Activated T-cell treated with anti-CD3 and anti-CD28 coated beads for 48 hours (primary cell): Measurements from ENCODE around the gene PRKRA.
A peak's percentile ranks its signal among the peaks of the same experiment; 100 is the strongest.
"Not testable (repeated sequence)": the region's sequence is repeated elsewhere in the genome, so short reads cannot be mapped to it uniquely, and the experiment has no call there.

Experiments used
- DNase-seq: peaks from one replicate; pipeline ENCODE4 v3.0.0-alpha.2; 2020; ENCODE audit warnings: low read depth

The PRKRA gene

DNA sequence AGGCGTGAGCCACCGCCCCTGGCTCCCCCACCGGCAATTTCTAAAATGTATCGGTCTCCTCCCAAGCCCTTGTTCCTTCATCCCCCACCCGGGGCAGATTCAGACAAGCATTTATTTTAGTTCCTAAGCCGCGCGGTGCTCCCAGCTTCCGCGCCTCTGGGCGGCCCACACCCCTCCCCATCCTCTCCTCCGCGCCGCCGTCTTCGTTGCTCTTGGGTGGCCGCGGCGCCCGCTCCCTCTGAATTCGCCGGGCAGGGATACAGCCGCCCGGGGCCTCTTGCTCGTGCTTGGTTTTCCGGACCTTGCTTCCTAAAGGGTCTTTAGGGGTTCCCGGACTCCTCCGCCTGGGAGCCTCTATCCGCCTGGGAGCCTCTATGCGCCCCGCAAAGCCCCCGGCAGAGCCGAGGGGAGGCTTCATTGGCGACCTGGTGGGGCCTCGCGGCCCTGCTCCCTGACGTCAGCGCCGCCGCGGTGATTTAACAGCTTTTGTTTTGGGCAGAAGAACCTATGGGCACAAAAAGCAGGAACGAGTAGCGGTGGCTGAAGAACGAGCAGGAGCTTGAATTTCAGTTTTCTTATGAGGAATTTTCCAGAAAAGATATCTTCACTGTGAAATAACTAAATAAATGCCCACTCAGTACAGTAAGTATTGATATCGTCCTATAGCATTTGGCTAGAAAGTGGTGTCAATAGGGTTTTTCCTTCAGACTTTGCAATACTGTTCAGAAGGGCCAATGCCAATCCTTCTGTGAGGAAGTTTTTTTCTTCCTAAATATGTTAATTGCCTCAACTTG lies 37.3 kb downstream of the PRKRA start:
- peak; percentile 74 for DNase-seq

GRCh38 chr2:178412453-178412852 lies 38.5 kb downstream of the PRKRA start:
- not testable (repeated sequence) for DNase-seq

GRCh38 chr2:178412047-178412446 lies 38.9 kb downstream of the PRKRA start:
- no peak for DNase-seq

GRCh38 chr2:178409261-178409660 lies 41.7 kb downstream of the PRKRA start:
- DNase-seq, result no peak

DNA sequence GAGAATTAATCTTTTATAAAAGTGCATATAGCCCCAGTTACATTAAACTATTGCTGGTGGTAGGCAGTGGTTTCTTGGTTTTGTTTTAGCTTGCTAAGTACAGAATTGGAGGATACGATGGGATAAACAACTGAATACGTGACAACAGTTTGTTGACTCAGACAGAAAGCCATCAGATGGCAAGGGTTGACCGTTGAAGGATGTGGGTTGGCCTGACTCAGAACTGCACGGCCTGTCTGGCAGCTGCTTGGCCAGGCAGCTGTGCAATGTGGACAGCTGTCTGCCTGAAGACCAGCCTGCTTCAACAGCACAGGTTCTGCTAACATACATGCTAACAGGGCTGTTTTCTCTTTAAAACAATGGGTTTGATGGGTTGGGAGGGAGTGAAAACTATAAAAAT lies 46.6 kb downstream of the PRKRA start:
- DNase-seq, result peak; percentile 3

- no peak for DNase-seq
Measured at GRCh38 chr2:178403671-178404306, 47.2 kb downstream of the PRKRA start.

GRCh38 chr2:178401994-178402437 lies 49.0 kb downstream of the PRKRA start:
- DNase-seq, result no peak

DNA sequence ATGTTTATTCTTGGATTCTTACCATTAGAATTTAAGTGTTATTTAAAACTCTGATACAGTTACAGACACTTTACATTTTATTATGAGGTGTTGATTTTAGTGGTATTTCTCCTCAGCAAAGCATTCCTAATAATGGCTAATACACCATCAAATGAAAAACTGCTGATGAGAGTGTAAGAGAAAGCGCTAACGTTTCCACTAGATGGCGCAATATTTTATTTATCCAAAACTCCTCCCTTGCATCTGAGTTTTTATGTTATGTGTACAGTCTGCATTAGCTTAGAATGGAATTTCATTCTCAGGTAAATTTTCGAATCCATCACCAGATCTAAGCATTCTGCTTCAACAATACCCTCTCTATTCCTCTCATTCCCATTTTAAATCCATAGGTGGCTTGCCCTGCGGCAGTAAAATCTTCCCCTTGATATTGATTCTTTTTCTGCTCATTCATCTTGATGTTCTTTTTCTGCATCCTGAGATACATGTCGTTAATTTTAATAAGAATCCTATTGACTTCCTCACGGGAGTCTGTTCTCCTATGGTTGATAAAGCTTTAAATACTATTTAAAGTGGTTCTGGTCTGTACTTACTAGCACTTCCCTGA lies 53.9 kb downstream of the PRKRA start:
- no peak for DNase-seq

DNA sequence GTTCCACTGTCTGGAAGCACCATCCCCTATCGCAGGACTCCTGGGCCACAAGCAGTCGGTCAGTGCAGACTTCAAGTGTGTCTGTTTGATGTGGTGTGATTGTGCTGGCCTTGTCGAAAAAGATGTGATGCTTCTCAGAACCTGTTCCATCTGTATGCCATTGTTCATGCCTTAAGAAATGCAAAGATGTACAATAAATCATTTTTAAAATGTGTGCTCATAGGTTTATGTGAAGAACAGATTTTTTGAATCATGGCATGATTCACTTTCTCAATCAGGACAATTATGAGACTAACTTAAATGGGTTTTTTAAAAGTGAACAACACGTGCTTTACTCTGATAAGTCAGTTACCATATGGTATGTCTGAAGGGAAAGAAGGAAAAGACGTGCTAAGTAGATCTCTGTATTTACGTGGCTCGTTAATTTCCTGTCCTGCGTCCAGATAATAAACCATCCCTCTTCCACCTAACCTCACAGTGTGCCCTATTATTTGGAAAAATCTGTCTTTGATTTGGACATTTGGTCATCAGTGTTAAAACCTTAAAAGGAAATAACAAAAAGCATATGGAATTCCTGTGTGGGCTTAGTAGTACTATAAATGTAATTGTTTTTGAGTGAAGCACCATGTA lies 54.9 kb downstream of the PRKRA start:
- DNase-seq, result no peak

DNA sequence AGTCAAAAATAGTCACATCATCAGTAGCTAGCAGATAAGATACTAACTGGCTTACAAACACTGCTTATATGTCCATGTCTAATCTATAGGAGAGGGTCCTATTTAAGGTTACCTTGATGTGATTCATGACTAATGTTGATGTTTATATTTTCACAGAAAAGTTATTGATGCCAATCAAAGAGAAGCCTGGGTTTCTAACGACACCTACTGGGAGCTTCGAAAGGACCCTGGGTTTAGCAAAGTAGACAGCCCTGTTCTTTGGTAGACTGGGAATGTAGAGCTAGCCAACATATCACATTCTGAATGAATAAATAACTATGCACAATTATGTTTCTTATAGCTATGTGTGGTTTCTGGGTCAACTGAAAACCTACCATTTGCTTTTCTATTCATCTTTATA lies 55.7 kb downstream of the PRKRA start:
- DNase-seq, result no peak

GRCh38 chr2:178394859-178395258 lies 56.1 kb downstream of the PRKRA start:
- DNase-seq, result no peak

DNA sequence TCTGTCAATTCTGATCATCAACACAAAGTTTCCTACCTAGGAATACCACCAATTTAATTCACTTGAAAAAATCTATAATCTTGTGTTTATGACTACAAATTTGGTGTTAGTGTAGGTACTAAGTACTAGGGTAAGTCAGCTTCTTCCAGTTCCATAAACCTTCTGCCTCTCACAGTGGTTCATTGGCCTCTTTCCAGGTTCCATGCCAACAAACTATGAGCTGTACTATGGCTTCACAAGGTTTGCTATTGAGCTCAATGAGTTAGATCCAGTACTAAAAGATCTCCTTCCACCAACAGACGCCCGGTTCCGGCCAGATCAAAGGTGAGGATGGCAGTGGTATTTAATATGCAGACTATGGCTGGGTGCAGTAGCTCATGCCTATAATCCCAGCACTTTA lies 58.8 kb downstream of the PRKRA start:
- DNase-seq, result no peak

DNA sequence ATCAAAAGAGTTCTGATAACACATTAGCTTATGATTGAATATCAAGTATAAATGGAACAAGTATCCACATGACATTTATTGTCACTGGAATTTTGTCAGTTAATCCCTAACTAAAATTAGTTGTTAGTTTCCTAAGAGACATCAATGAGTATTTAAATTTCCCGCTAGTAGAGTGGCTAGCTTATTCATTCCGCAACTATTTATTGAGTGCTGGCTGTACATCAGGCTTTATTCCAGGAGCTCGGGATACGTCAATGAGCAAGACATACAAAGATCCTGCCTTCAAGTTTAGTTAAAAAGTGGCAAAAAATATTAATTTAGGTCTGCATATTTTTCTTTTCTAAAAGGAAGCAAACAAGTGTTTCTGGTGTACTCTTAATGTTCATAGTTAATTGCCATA lies 59.3 kb downstream of the PRKRA start:
- no peak for DNase-seq

DNA sequence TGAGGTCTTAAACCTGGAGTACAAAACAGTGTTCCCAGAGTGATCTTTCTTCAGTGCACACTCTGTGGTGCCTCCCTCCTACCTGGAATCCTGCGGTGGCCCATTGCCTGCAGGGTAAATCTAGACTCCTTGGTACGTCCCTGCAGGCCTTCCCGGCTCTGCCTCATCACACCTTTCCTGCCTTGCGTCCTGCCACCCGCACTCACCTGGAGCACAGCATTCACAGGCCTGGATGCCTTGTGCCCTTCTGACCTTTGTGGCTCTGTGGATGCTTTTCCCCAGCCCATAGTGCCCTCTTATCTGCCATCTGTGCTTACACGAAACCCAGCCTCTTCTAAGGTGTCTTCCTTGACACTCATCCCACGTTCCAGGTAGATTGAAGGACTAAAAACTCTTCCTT lies 62.7 kb downstream of the PRKRA start:
- DNase-seq, result no peak

- no peak for DNase-seq
Measured at GRCh38 chr2:178386986-178387597, 63.9 kb downstream of the PRKRA start.

DNA sequence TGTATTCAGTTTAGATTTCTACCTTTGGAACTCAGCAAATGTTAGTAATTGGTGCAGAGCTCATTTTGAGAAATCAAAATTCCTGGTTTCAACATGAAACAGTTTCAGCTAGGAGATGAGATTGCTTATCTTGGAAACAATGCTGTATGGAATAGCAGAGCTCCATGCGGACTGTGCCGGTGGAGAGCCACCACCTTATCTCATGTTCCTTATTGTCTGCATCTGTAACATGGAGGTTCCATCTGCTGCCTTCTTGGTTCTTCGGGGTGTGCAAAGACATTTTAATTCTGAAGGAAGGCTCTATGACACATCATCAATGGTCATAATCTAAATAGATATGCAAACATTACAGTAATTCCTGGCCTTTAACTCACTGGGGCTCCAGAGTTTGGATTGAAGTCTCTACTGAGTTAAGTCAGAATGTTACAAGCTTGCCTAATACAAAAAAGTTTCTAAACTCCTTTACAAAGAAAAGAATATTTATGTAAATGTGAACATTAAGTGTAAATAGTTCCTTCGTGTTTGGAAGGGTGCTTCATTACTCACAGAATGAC lies 65.3 kb downstream of the PRKRA start:
- no peak for DNase-seq

DNA sequence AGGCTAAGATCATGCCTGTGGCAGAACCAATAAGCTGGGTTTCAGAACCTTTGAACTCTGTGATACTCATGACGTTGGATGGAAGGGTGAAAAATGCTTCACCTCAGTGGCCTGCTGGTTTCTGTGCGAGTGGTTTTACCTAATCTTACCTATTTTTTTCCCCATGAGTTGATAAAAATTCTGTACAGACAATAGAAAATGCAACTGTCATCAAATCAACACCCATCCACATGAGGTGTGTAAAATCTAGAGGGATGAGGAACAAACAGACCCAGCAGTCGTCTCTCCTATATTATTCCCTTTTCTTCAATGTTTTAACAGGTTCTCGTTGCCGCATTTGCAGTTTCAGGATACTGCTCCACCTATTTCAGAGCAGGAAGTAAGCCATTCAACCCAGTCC lies 67.3 kb downstream of the PRKRA start:
- DNase-seq, result no peak
